ENCODE data around the gene CACNG4.
A peak's percentile ranks its signal among the peaks of the same experiment; 100 is the strongest.

The CACNG4 gene

DNA sequence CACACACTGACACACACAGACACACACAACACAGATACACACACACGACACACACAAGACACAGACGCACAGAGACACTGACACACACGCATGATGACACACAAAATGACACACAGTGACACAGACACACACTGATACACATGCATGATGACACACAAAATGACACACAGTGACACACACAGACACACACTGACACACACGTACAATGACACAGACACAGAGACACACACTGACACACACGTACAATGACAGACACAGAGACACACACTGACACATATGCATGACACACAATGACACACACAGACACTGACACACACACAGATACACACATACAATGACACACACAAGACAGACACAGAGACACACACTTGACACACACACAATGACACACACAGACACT is 90.1 kb downstream of the CACNG4 start:
- TF ChIP-seq, protein P1, sequence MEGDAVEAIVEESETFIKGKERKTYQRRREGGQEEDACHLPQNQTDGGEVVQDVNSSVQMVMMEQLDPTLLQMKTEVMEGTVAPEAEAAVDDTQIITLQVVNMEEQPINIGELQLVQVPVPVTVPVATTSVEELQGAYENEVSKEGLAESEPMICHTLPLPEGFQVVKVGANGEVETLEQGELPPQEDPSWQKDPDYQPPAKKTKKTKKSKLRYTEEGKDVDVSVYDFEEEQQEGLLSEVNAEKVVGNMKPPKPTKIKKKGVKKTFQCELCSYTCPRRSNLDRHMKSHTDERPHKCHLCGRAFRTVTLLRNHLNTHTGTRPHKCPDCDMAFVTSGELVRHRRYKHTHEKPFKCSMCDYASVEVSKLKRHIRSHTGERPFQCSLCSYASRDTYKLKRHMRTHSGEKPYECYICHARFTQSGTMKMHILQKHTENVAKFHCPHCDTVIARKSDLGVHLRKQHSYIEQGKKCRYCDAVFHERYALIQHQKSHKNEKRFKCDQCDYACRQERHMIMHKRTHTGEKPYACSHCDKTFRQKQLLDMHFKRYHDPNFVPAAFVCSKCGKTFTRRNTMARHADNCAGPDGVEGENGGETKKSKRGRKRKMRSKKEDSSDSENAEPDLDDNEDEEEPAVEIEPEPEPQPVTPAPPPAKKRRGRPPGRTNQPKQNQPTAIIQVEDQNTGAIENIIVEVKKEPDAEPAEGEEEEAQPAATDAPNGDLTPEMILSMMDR (IDR thresholded peaks at IDR 0.05), result no peak
- Histone ChIP-seq H3K4me3 (no peak overlapping the region), H3K27ac (no peak overlapping the region)
- DNase-seq (ENCODE audit: low spot score), result no peak

DNA sequence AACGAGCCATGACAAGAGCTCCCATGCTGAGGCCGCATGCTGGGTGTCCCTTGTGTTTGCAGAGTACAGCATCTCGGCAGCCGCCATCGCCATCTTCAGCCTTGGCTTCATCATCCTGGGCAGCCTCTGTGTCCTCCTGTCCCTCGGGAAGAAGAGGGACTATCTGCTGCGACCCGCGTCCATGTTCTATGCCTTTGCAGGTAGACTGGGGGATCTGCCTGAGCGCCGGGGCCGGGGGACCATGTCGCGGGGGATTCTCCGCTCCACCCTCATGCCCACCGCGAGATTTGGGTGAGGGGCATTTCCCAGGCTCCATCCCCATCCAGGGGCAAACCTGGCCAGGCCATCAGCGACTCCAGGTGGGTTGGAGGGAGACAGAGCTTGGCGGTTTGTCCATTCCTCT is 90.5 kb downstream of the CACNG4 start:
- TF ChIP-seq, protein P1 (IDR thresholded peaks at IDR 0.05), result no peak
- no peak overlapping the region for H3K27ac ChIP-seq
- DNase-seq (ENCODE audit: low spot score), result peak; percentile 59

DNA sequence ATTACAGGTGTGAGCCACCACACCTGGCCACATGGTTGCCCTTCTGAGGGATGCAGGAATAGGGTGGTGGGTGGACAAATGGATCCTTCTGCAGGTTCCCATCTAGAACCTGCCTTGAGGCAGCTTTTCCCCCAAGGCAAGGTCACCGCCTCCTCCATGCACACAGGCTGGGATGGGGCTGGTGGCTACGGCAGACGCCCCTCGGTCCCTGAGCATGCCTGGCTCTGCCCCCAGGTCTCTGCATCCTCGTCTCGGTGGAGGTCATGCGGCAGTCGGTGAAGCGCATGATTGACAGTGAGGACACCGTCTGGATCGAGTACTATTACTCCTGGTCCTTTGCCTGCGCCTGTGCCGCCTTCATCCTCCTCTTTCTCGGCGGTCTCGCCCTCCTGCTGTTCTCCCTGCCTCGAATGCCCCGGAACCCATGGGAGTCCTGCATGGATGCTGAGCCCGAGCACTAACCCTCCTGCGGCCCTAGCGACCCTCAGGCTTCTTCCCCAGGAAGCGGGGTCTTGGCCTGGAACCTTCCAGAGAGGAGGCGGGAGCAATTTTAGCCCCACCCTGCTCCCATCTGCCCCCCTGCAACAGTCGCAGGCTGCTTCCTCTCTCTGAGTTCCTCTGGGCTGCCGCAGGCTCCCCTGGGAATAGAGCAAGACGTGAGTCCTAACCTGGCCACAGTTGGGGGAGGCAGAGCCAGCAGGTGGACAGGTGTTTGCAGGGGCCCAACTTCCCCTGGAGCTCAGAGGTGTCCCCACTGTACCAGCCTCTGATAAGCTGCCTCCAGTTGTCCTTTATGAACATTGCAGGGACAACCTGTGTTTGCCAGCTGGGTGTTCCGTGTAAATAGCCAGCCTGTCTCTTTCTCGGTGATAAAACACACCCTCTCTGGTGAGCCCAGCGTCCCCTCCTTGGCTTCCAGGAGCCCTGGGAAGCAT is 91.6 kb downstream of the CACNG4 start:
- H3K27ac ChIP-seq, result no peak overlapping the region
- no peak for DNase-seq (ENCODE audit: low spot score)
- no peak overlapping the region for H3K4me3 ChIP-seq

More for the DNA sequence above, 90.5 kb downstream of the CACNG4 start:
- H3K4me3 ChIP-seq, result no peak overlapping the region

DNA sequence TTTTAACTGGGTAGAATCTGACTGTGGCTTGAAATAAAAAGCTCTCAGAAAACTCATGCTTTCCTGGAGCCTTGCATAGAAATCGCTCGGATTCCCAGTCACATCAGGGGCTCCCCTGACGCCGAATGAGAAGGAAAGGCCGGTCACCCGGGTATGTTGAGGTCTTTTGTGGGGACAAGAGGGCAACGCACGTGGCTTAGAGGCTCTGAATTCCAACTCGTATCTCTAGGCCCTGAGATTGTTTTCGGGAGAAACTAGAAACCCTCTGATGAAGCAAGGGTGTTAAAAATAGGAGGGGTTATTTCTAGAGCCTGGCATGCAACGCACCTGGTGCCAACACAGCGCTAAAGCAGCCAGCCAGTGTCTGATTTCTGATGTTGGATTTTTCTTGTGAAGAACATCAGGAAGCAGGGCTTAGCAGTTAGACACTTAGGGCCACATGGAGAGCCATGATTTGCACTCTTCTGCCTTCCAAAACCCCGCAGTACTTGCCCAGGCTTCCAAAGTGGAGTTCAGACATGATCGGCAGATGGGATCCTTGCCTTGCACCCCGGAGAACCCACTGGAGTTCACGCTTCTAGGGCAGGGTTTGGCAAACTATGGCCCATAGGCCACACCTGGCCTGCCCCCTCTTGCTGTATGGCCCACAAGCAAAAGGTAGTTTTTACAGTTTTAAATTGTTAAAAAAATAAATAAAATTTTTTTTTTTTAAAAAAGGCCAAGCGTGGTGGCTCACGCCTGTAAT is 92.4 kb downstream of the CACNG4 start:
- TF ChIP-seq, protein P1 (IDR thresholded peaks at IDR 0.05), result no peak
- Histone ChIP-seq H3K27ac (no peak overlapping the region), H3K4me3 (no peak overlapping the region)
- no peak for DNase-seq (ENCODE audit: low spot score)

More for the DNA sequence above, 91.6 kb downstream of the CACNG4 start:
- TF ChIP-seq, protein P1 (IDR thresholded peaks at IDR 0.05), result no peak

DNA sequence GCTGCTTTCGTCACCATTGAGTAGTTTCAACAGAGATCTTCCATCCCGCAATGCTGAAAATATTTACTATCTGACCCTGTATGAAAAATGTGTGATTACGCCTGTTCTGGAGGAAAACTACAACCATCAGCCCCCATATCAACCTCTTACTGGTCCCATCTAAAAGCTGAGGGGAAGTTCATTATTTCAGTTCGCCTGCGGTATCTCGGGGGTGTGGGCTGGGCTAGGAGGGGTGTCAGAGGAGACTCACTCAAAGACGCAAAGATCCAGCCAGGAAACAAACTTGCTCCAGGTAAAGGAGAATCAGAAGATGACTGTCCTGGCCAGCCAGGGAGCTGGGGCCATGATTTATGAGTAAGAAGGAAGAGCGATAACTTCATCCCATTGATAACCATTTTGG is 93.5 kb downstream of the CACNG4 start:
- no peak overlapping the region for H3K4me3 ChIP-seq
- DNase-seq (ENCODE audit: low spot score), result no peak
- TF ChIP-seq, protein P1 (IDR thresholded peaks at IDR 0.05), result no peak
- H3K27ac ChIP-seq, result no peak overlapping the region

DNA sequence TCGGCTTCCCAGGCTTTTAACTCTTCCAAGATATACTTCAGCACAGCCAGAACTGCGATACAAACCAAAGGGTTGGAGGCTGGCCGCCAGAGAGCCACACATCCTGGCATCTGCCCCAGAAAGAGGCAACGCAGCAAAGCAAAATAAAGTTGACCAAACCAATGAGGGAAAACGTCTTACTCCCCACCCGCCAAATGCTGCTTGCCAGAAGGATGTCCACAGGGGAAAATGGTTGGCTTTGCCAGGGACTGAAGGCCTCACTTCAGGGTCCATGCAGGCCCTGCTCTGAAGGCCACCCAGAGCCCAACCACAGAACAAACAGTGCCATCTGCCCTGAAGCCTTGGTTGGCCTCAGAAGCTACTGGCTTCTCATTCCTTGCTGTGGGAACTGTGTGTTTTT is 94.9 kb downstream of the CACNG4 start:
- no peak for DNase-seq (ENCODE audit: low spot score)
- TF ChIP-seq, protein P1 (IDR thresholded peaks at IDR 0.05), result no peak
- no peak overlapping the region for H3K4me3 ChIP-seq
- no peak overlapping the region for H3K27ac ChIP-seq

Measured in coronary artery (tissue), 2 donors.